IPS DF 4.7 (cell line): ENCODE results near the gene IRAK1.

Experiments used
- DNase-seq: peaks from one replicate; pipeline ENCODE4 v3.0.0-alpha.2; 2013; ENCODE audit warnings: low spot score; ENCODE audit errors: extremely low read depth

The IRAK1 gene

GRCh38 chrX:153971450-153972367 lies 48.0 kb downstream of the IRAK1 start, which contains the start of gene HCFC1:
TSS of gene HCFC1 (minus strand) at chrX:153971818. CDS start at chrX:153970840, 978 bp downstream.
- DNase-seq: no peak

- no peak for DNase-seq
Observed at GRCh38 chrX:153971124-153971449, 48.6 kb downstream of the IRAK1 start.

- no peak for DNase-seq
Observed at GRCh38 chrX:153970357-153971123, 49.2 kb downstream of the IRAK1 start.

GRCh38 chrX:153969904-153970356 lies 49.8 kb downstream of the IRAK1 start:
- DNase-seq: no peak

- DNase-seq: no peak
Observed at GRCh38 chrX:153969125-153969903, 50.4 kb downstream of the IRAK1 start.

GRCh38 chrX:153968754-153969124 lies 51.0 kb downstream of the IRAK1 start:
- no peak for DNase-seq

GRCh38 chrX:153968255-153968654 lies 51.4 kb downstream of the IRAK1 start:
- DNase-seq: no peak

GRCh38 chrX:153967536-153968224 lies 52.0 kb downstream of the IRAK1 start:
- DNase-seq: no peak

- DNase-seq: no peak
Observed at GRCh38 chrX:153966841-153967535, 52.7 kb downstream of the IRAK1 start.

- no peak for DNase-seq
Observed at GRCh38 chrX:153966283-153966688, 53.4 kb downstream of the IRAK1 start.

- no peak for DNase-seq
Observed at GRCh38 chrX:153965406-153965805, 54.3 kb downstream of the IRAK1 start.

- DNase-seq: no peak
Observed at GRCh38 chrX:153964105-153964504, 55.6 kb downstream of the IRAK1 start.

- DNase-seq: no peak
Observed at GRCh38 chrX:153963546-153963945, 56.2 kb downstream of the IRAK1 start.

GRCh38 chrX:153961292-153961691 lies 58.4 kb downstream of the IRAK1 start:
- no peak for DNase-seq

- DNase-seq: no peak
Observed at GRCh38 chrX:153960786-153961185, 58.9 kb downstream of the IRAK1 start.
